ENCODE data around the gene TBL1Y.

GRCh38 chrY:6987811-6988210 lies 77.3 kb downstream of the TBL1Y start:
- no peak for TF ChIP-seq POLR2AphosphoS5 (IDR thresholded peaks at IDR 0.05)
- TF ChIP-seq CTCF (IDR thresholded peaks at IDR 0.05) = no peak
